Liver (tissue), 9 donors: ENCODE results near the gene SLC16A9. TPM values are rescaled to one million over a fixed set of nuclear protein-coding genes. Genes with fewer than 3 reads are reported as not detected.
"Not testable (repeated sequence)": the region's sequence is repeated elsewhere in the genome, so short reads cannot be mapped to it uniquely, and the experiment has no call there.

Experiments
- DNase-seq: peaks from one replicate; pipeline ENCODE4 v3.0.0-alpha.2; 2017; ENCODE audit warnings: low spot score
- H3K27ac ChIP-seq, 2 donors: one replicate each; pipeline ENCODE4 v1.7.0; 2013; ENCODE audit warnings: inconsistent platforms in 2 of 2, low read length in 2 of 2, control low read depth in 1 of 2, low read depth in 1 of 2, mild to moderate bottlenecking in 1 of 2
- H3K27me3 ChIP-seq, 4 donors: one replicate each; pipeline versions ENCODE4 v1.6.1 to v1.7.0; 2013; ENCODE audit warnings: low read length in 3 of 4, inconsistent platforms in 1 of 4, mild to moderate bottlenecking in 1 of 4, moderate library complexity in 1 of 4; ENCODE audit not compliant: control insufficient read depth in 4 of 4, insufficient read depth in 4 of 4
- H3K36me3 ChIP-seq, 4 donors: one replicate each; pipeline versions ENCODE4 v1.6.1 to v1.7.0; 2013; ENCODE audit warnings: low read length in 3 of 4, mild to moderate bottlenecking in 3 of 4, low read depth in 1 of 4, moderate library complexity in 1 of 4; ENCODE audit not compliant: control insufficient read depth in 4 of 4, insufficient read depth in 3 of 4
- H3K4me1 ChIP-seq, 4 donors: one replicate each; pipeline versions ENCODE4 v1.6.1 to v1.7.0; 2013; ENCODE audit warnings: low read length in 3 of 4, mild to moderate bottlenecking in 3 of 4, moderate library complexity in 1 of 4; ENCODE audit not compliant: control insufficient read depth in 4 of 4, insufficient read depth in 4 of 4
- H3K4me3 ChIP-seq, 3 donors: one replicate each; pipeline versions ENCODE4 v1.6.1 to v1.7.0; 2013; ENCODE audit warnings: low read length in 3 of 3, control low read depth in 1 of 3, low read depth in 1 of 3, mild to moderate bottlenecking in 1 of 3
- H3K9ac ChIP-seq, 2 donors: one replicate each; pipeline ENCODE4 v1.7.0; 2013; ENCODE audit warnings: low read length in 2 of 2, mild to moderate bottlenecking in 2 of 2, moderate library complexity in 2 of 2, control low read depth in 1 of 2, low read depth in 1 of 2
- H3K9me3 ChIP-seq, 4 donors: one replicate each; pipeline versions ENCODE4 v1.6.1 to v1.7.0; 2013; ENCODE audit warnings: low read length in 3 of 4; ENCODE audit not compliant: control insufficient read depth in 4 of 4
- EGR1 ChIP-seq, 2 donors: IDR thresholded peaks; 2 replicates each; pipeline ENCODE4 v1.6.1; 2016 to 2018; ENCODE audit warnings: antibody characterized with exemption in 2 of 2, low read depth in 2 of 2
- FOXA1 ChIP-seq: IDR thresholded peaks from 2 replicates; pipeline ENCODE4 v1.6.1; 2016; ENCODE audit warnings: antibody characterized with exemption
- FOXA2 ChIP-seq: IDR thresholded peaks from 2 replicates; pipeline ENCODE4 v1.6.1; 2016; ENCODE audit warnings: antibody characterized with exemption
- GABPA ChIP-seq, 2 donors: IDR thresholded peaks in 1 of 2; conservative IDR thresholded peaks in 1 of 2; 2 replicates each; pipeline ENCODE4 v1.6.1; 2016; ENCODE audit warnings: antibody characterized with exemption in 2 of 2, mild to moderate bottlenecking in 1 of 2, moderate library complexity in 1 of 2
- HNF4A ChIP-seq, 2 donors: conservative IDR thresholded peaks; 2 replicates each; pipeline ENCODE4 v1.6.1; 2016; ENCODE audit warnings: antibody characterized with exemption in 2 of 2, mild to moderate bottlenecking in 2 of 2
- HNF4G ChIP-seq: IDR thresholded peaks from 2 replicates; pipeline ENCODE4 v1.6.1; 2016; ENCODE audit warnings: antibody characterized with exemption
- JUND ChIP-seq, 2 donors: IDR thresholded peaks; 2 replicates each; pipeline ENCODE4 v1.6.1; 2016; ENCODE audit warnings: antibody characterized with exemption in 2 of 2
- MAX ChIP-seq: IDR thresholded peaks from 2 replicates; pipeline ENCODE4 v1.6.1; 2016; ENCODE audit warnings: antibody characterized with exemption
- NR2F2 ChIP-seq: IDR thresholded peaks from 2 replicates; pipeline ENCODE4 v1.6.1; 2016; ENCODE audit warnings: antibody characterized with exemption
- RAD21 ChIP-seq, 2 donors: IDR thresholded peaks; 2 replicates each; pipeline ENCODE4 v1.6.1; 2016; ENCODE audit warnings: antibody characterized with exemption in 2 of 2, mild to moderate bottlenecking in 2 of 2
- RXRA ChIP-seq, 2 donors: IDR thresholded peaks; 2 replicates each; pipeline ENCODE4 v1.6.1; 2017 to 2018; ENCODE audit warnings: antibody characterized with exemption in 2 of 2, mild to moderate bottlenecking in 1 of 2
- SP1 ChIP-seq: IDR thresholded peaks from 2 replicates; pipeline ENCODE4 v1.6.1; 2018; ENCODE audit warnings: antibody characterized with exemption, mild to moderate bottlenecking
- TAF1 ChIP-seq: conservative IDR thresholded peaks from 2 replicates; pipeline ENCODE4 v1.6.1; 2016; ENCODE audit warnings: antibody characterized with exemption, mild to moderate bottlenecking
- YY1 ChIP-seq: IDR thresholded peaks from 2 replicates; pipeline ENCODE4 v1.6.1; 2016; ENCODE audit warnings: antibody characterized with exemption, mild to moderate bottlenecking
- WGBS: extraction: QIAGEN DNeasy Blood & Tissue Kit; methylation state at CpG from one replicate; pipeline ENCODE4 v1.1.7; 2013; 5-methylcytosine and 5-hydroxymethylcytosine counted together
- polyA plus RNA-seq, 2 donors: library from polyadenylated mRNA; stranded (reverse) in 1 of 2; unstranded in 1 of 2; fragments of 200-250 nt in 1 of 2; fragments of >200 nt in 1 of 2; fragmentation: Nextera tagmentation in 1 of 2; extraction: Ambion mirVana in 1 of 2; gene quantifications; one replicate each; pipeline versions ENCODE4 v1.2.1 to v1.2.3, GENCODE V29; 2013 to 2015
- total RNA-seq, 2 donors: library from RNA; depleted of rRNA; stranded (reverse); fragments of >200 nt; gene quantifications; one replicate each; pipeline ENCODE4 v1.2.3, GENCODE V29; 2014
- TF ChIP-seq, protein P1 (sequence below): fragments of 150-350 bp; IDR thresholded peaks from 2 replicates; pipeline ENCODE4 v1.5.1; 2017; ENCODE audit warnings: improper control_type of control experiment, low read depth, low read length; ENCODE audit not compliant: missing input control
- TF ChIP-seq, protein P2 (sequence below): IDR thresholded peaks from 2 replicates; pipeline ENCODE4 v1.6.1; 2016; ENCODE audit warnings: antibody characterized with exemption, mild to moderate bottlenecking
- TF ChIP-seq, protein P3 (sequence below): IDR thresholded peaks from 2 replicates; pipeline ENCODE4 v1.6.1; 2016; ENCODE audit warnings: antibody characterized with exemption
- TF ChIP-seq, protein P4 (sequence below): IDR thresholded peaks from 2 replicates; pipeline ENCODE4 v1.6.1; 2016; ENCODE audit warnings: antibody characterized with exemption
- donor health status: healthy.
- donor health status: healthy.
- donor health status: healthy.
- donor health status: healthy.
- donor health status: healthy.

SLC16A9 gene
- total and polyA plus RNA-seq, 4 donors: 0.18 to 9.3 (median 0.59) TPM

DNA sequence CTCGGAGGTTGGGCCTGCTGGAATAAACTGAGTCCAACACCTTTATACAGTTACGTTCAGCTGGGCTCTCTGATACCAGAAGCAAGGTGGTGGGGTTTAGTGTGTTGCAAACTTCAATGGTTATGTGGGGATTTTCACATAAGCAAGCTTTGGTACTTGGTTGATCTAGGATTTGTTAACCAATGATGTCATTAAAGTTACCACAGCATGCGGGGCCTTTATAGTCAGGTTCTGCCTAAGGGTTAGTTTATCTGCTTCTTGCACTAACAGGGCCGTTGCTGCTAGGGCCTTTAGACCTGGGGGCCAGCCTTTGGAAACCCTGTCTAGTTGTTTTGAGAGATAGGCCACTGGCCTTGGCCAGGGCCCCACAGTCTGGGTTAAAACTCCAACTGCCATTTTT lies 19.5 kb upstream of the SLC16A9 start:
- WGBS: 93% methylated on average over 4 of the region's 4 CpGs

GRCh38 chr10:59724098-59724938 lies 14.7 kb upstream of the SLC16A9 start:
- Histone ChIP-seq H3K27me3 (peaks cover 0 to 2% (median 0%) of the 10 kb centered on the region in 4 donors), H3K36me3 (no peaks in the 10 kb centered on the region), H3K9ac (no peak overlapping the region), H3K4me3 (no peak overlapping the region), H3K4me1 (no peaks in the 10 kb centered on the region), H3K9me3 (no peaks in the 10 kb centered on the region), H3K27ac (no peak overlapping the region)
- TF ChIP-seq FOXA1 (no peak), TAF1 (no peak), HNF4A (conservative IDR thresholded peaks at IDR 0.05) (no peak), YY1 (no peak), RXRA (IDR thresholded peaks at IDR 0.05) (no peak), RAD21 (IDR thresholded peaks at IDR 0.05) (no peak), NR2F2 (no peak), MAX (no peak), JUND (IDR thresholded peaks at IDR 0.05) (no peak), GABPA (IDR thresholded peaks at IDR 0.05 in 1 of 2, conservative IDR thresholded peaks at IDR 0.05 in 1 of 2) (no peak), HNF4G (no peak), SP1 (no peak), EGR1 (IDR thresholded peaks at IDR 0.05; ENCODE audit: low read depth in 2 of 2) (no peak), FOXA2 (no peak)
- TF ChIP-seq, protein P1, sequence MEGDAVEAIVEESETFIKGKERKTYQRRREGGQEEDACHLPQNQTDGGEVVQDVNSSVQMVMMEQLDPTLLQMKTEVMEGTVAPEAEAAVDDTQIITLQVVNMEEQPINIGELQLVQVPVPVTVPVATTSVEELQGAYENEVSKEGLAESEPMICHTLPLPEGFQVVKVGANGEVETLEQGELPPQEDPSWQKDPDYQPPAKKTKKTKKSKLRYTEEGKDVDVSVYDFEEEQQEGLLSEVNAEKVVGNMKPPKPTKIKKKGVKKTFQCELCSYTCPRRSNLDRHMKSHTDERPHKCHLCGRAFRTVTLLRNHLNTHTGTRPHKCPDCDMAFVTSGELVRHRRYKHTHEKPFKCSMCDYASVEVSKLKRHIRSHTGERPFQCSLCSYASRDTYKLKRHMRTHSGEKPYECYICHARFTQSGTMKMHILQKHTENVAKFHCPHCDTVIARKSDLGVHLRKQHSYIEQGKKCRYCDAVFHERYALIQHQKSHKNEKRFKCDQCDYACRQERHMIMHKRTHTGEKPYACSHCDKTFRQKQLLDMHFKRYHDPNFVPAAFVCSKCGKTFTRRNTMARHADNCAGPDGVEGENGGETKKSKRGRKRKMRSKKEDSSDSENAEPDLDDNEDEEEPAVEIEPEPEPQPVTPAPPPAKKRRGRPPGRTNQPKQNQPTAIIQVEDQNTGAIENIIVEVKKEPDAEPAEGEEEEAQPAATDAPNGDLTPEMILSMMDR: no peak
- TF ChIP-seq, protein P2, sequence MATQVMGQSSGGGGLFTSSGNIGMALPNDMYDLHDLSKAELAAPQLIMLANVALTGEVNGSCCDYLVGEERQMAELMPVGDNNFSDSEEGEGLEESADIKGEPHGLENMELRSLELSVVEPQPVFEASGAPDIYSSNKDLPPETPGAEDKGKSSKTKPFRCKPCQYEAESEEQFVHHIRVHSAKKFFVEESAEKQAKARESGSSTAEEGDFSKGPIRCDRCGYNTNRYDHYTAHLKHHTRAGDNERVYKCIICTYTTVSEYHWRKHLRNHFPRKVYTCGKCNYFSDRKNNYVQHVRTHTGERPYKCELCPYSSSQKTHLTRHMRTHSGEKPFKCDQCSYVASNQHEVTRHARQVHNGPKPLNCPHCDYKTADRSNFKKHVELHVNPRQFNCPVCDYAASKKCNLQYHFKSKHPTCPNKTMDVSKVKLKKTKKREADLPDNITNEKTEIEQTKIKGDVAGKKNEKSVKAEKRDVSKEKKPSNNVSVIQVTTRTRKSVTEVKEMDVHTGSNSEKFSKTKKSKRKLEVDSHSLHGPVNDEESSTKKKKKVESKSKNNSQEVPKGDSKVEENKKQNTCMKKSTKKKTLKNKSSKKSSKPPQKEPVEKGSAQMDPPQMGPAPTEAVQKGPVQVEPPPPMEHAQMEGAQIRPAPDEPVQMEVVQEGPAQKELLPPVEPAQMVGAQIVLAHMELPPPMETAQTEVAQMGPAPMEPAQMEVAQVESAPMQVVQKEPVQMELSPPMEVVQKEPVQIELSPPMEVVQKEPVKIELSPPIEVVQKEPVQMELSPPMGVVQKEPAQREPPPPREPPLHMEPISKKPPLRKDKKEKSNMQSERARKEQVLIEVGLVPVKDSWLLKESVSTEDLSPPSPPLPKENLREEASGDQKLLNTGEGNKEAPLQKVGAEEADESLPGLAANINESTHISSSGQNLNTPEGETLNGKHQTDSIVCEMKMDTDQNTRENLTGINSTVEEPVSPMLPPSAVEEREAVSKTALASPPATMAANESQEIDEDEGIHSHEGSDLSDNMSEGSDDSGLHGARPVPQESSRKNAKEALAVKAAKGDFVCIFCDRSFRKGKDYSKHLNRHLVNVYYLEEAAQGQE: no peak
- TF ChIP-seq, protein P3, sequence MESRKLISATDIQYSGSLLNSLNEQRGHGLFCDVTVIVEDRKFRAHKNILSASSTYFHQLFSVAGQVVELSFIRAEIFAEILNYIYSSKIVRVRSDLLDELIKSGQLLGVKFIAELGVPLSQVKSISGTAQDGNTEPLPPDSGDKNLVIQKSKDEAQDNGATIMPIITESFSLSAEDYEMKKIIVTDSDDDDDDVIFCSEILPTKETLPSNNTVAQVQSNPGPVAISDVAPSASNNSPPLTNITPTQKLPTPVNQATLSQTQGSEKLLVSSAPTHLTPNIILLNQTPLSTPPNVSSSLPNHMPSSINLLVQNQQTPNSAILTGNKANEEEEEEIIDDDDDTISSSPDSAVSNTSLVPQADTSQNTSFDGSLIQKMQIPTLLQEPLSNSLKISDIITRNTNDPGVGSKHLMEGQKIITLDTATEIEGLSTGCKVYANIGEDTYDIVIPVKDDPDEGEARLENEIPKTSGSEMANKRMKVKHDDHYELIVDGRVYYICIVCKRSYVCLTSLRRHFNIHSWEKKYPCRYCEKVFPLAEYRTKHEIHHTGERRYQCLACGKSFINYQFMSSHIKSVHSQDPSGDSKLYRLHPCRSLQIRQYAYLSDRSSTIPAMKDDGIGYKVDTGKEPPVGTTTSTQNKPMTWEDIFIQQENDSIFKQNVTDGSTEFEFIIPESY: no peak
- TF ChIP-seq, protein P4, sequence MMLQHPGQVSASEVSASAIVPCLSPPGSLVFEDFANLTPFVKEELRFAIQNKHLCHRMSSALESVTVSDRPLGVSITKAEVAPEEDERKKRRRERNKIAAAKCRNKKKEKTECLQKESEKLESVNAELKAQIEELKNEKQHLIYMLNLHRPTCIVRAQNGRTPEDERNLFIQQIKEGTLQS: no peak
- DNase-seq: no peak
- WGBS: 86% methylated on average over 3 of the region's 3 CpGs

More for the DNA sequence above, 19.5 kb upstream of the SLC16A9 start:
- not testable (repeated sequence) for DNase-seq, H3K9ac ChIP-seq, H3K4me1 ChIP-seq, H3K9me3 ChIP-seq, H3K27me3 ChIP-seq, H3K27ac ChIP-seq, H3K36me3 ChIP-seq, H3K4me3 ChIP-seq
